H1 (cell line): ENCODE data around the gene TLE3. TPM values are rescaled to one million over a fixed set of nuclear protein-coding genes. Genes with fewer than 3 reads are reported as not detected.

Experiments
- CTCF ChIA-PET: fragments of 300-600 bp; sonication (Branson Sonifier 250); formaldehyde crosslinking; loops from one replicate; lab custom pipeline; 2021; ENCODE audit not compliant: partially characterized antibody; lab: Charles Lee
- POLR2A ChIA-PET: fragments of 300-600 bp; sonication (Branson Sonifier 250); formaldehyde crosslinking; loops from one replicate; lab custom pipeline; 2021; ENCODE audit warnings: inconsistent platforms; ENCODE audit not compliant: partially characterized antibody; lab: Charles Lee
- DNase-seq, 2 experiments: peaks; one replicate each; pipeline versions ENCODE4 v3.0.0 to v3.0.0-alpha.2; 2010 to 2022; ENCODE audit warnings: low spot score in 2 of 2, low read depth in 1 of 2, mixed read lengths in 1 of 2
- FAIRE-seq: peaks from 2 replicates; lab custom pipeline; 2011; peaks lifted over from hg19 to GRCh38; lab: Jason Lieb, UNC
- H2AFZ ChIP-seq: 2 replicates; pipeline ENCODE4 v1.8.1; 2012; ENCODE audit warnings: low read length, inconsistent platforms
- H2AK5ac ChIP-seq: 2 replicates; pipeline ENCODE4 v1.6.1; 2013; ENCODE audit warnings: low read depth, low read length
- H2BK120ac ChIP-seq: replicated peaks from 2 replicates; pipeline ENCODE3; 2013; ENCODE audit warnings: low read depth, low read length, inconsistent platforms
- H2BK12ac ChIP-seq: 2 replicates; pipeline ENCODE4 v1.6.1; 2013; ENCODE audit warnings: low read depth, low read length
- H2BK15ac ChIP-seq: 2 replicates; pipeline ENCODE4 v1.6.1; 2013; ENCODE audit warnings: low read length
- H2BK20ac ChIP-seq: 2 replicates; pipeline ENCODE4 v1.6.1; 2013; ENCODE audit warnings: low read length
- H2BK5ac ChIP-seq: 2 replicates; pipeline ENCODE4 v1.6.1; 2013; ENCODE audit warnings: low read depth, low read length
- H3K14ac ChIP-seq: 2 replicates; pipeline ENCODE4 v1.6.1; 2013; ENCODE audit warnings: inconsistent platforms; ENCODE audit not compliant: insufficient read length
- H3K18ac ChIP-seq: 2 replicates; pipeline ENCODE4 v1.6.1; 2013; ENCODE audit warnings: low read length; ENCODE audit errors: extremely low read depth
- H3K23ac ChIP-seq: 2 replicates; pipeline ENCODE4 v1.6.1; 2013; ENCODE audit warnings: inconsistent platforms; ENCODE audit not compliant: insufficient read length
- H3K23me2 ChIP-seq: 2 replicates; pipeline ENCODE4 v1.6.1; 2013; ENCODE audit warnings: low read depth, low read length
- H3K27ac ChIP-seq: 2 replicates; pipeline ENCODE4 v1.6.1; 2011; ENCODE audit warnings: low read depth, low read length, inconsistent platforms
- H3K27me3 ChIP-seq, 4 experiments: replicated peaks in 1 of 4; 1 replicate in 1 of 4; 2 replicates in 3 of 4; pipeline versions ENCODE4 v1.6.1 to v1.8.1; 2011 to 2013; ENCODE audit warnings: low read length in 3 of 4, mild to moderate bottlenecking in 3 of 4, inconsistent platforms in 2 of 4, mixed read lengths in 2 of 4, moderate library complexity in 1 of 4; ENCODE audit not compliant: control insufficient read depth in 3 of 4, insufficient read depth in 3 of 4; ENCODE audit errors: extremely low read depth in 1 of 4
- H3K36me3 ChIP-seq, 4 experiments: 2 replicates each; pipeline versions ENCODE4 v1.6.1 to v1.8.1; 2011 to 2013; ENCODE audit warnings: mild to moderate bottlenecking in 4 of 4, low read length in 3 of 4, moderate library complexity in 2 of 4, control low read depth in 1 of 4, inconsistent platforms in 1 of 4; ENCODE audit not compliant: insufficient read depth in 4 of 4, control insufficient read depth in 2 of 4
- H3K4ac ChIP-seq: replicated peaks from 2 replicates; pipeline ENCODE3; 2013; ENCODE audit warnings: low read length, low read depth, mixed read lengths, inconsistent platforms; ENCODE audit not compliant: insufficient read length
- H3K4me1 ChIP-seq, 4 experiments: replicated peaks in 1 of 4; 1 replicate in 1 of 4; 2 replicates in 3 of 4; pipeline versions ENCODE4 v1.6.1 to v1.8.1; 2011 to 2013; ENCODE audit warnings: low read length in 3 of 4, inconsistent platforms in 2 of 4, mixed read lengths in 1 of 4; ENCODE audit not compliant: insufficient read depth in 4 of 4, control insufficient read depth in 3 of 4
- H3K4me2 ChIP-seq, 2 experiments: 2 replicates each; pipeline versions ENCODE4 v1.6.1 to v1.8.1; 2011 to 2013; ENCODE audit warnings: low read depth in 2 of 2, low read length in 2 of 2, control low read depth in 1 of 2, inconsistent platforms in 1 of 2, mild to moderate bottlenecking in 1 of 2; ENCODE audit not compliant: insufficient read depth in 1 of 2
- H3K4me3 ChIP-seq, 4 experiments: fragments of 200-600, 300-600 bp in 1 of 4; sonication (generic), shearing (Covaris generic), sonication (Bioruptor Twin) in 1 of 4; 2 replicates each; pipeline versions ENCODE4 v1.5.1 to v1.8.1; 2011 to 2016; ENCODE audit warnings: low read length in 4 of 4, low read depth in 3 of 4, control low read depth in 2 of 4, inconsistent platforms in 2 of 4, mild to moderate bottlenecking in 2 of 4, mixed read lengths in 1 of 4, moderate library complexity in 1 of 4; ENCODE audit not compliant: insufficient read depth in 2 of 4; ENCODE audit errors: extremely low read depth in 1 of 4
- H3K56ac ChIP-seq: replicated peaks from 2 replicates; pipeline ENCODE3; 2013; ENCODE audit warnings: low read depth, mild to moderate bottlenecking, mixed read lengths, low read length, inconsistent platforms; ENCODE audit not compliant: insufficient read length
- H3K79me1 ChIP-seq: 2 replicates; pipeline ENCODE4 v1.6.1; 2013; ENCODE audit warnings: low read depth, low read length, control low read depth
- H3K79me2 ChIP-seq, 2 experiments: 2 replicates each; pipeline versions ENCODE4 v1.6.1 to v1.8.1; 2012 to 2013; ENCODE audit warnings: low read length in 2 of 2, mild to moderate bottlenecking in 2 of 2, inconsistent platforms in 1 of 2; ENCODE audit not compliant: insufficient read depth in 2 of 2, control insufficient read depth in 1 of 2
- H3K9ac ChIP-seq, 4 experiments: replicated peaks in 1 of 4; 1 replicate in 1 of 4; 2 replicates in 3 of 4; pipeline versions ENCODE4 v1.6.1 to v1.8.1; 2011 to 2013; ENCODE audit warnings: low read depth in 3 of 4, low read length in 3 of 4, control low read depth in 2 of 4, mild to moderate bottlenecking in 2 of 4, moderate library complexity in 2 of 4, inconsistent platforms in 1 of 4; ENCODE audit errors: extremely low read depth in 1 of 4
- H3K9me3 ChIP-seq, 2 experiments: 2 replicates each; pipeline versions ENCODE4 v1.6.1 to v1.8.1; 2012 to 2013; ENCODE audit warnings: mild to moderate bottlenecking in 2 of 2, moderate library complexity in 2 of 2, control low read depth in 1 of 2, inconsistent platforms in 1 of 2, low read depth in 1 of 2, low read length in 1 of 2, mixed read lengths in 1 of 2; ENCODE audit not compliant: insufficient read depth in 2 of 2
- H4K20me1 ChIP-seq, 2 experiments: replicated peaks in 1 of 2; 2 replicates each; pipeline versions ENCODE3 to v1.8.1; 2011 to 2013; ENCODE audit warnings: inconsistent platforms in 2 of 2, low read length in 2 of 2, mild to moderate bottlenecking in 1 of 2; ENCODE audit not compliant: insufficient read depth in 2 of 2, control insufficient read depth in 1 of 2
- H4K5ac ChIP-seq: 2 replicates; pipeline ENCODE4 v1.6.1; 2013; ENCODE audit warnings: low read length, low read depth, mixed read lengths, inconsistent platforms; ENCODE audit not compliant: insufficient read length
- H4K8ac ChIP-seq: 2 replicates; pipeline ENCODE4 v1.8.0; 2013; ENCODE audit warnings: mild to moderate bottlenecking, moderate library complexity, low read length, inconsistent platforms; ENCODE audit not compliant: insufficient read depth; ENCODE audit errors: extremely low read depth
- H4K91ac ChIP-seq: replicated peaks from 2 replicates; pipeline ENCODE3; 2013; ENCODE audit warnings: low read length, mixed read lengths, inconsistent platforms; ENCODE audit not compliant: insufficient read length
- BACH1 ChIP-seq: IDR thresholded peaks from 2 replicates; pipeline ENCODE4 v1.6.1; 2012; ENCODE audit warnings: low read length, improper control_type of control experiment
- CBX8 ChIP-seq: fragments of 300-800, 300-1000 bp; sonication (generic); IDR thresholded peaks from 2 replicates; pipeline ENCODE4 v1.7.1; 2016; ENCODE audit warnings: low read depth, low read length, borderline replicate concordance
- CHD1 ChIP-seq: IDR thresholded peaks from 2 replicates; pipeline ENCODE4 v1.6.1; 2012; ENCODE audit warnings: low read depth, low read length, improper control_type of control experiment
- HDAC2 ChIP-seq, 2 experiments: fragments of 300-600 bp in 1 of 2; sonication (generic) in 1 of 2; IDR thresholded peaks; 2 replicates each; pipeline ENCODE4 v1.6.1; 2011 to 2012; ENCODE audit warnings: low read depth in 2 of 2, low read length in 2 of 2, mild to moderate bottlenecking in 2 of 2, moderate library complexity in 2 of 2, borderline replicate concordance in 1 of 2, inconsistent platforms in 1 of 2
- JUND ChIP-seq: IDR thresholded peaks from 2 replicates; pipeline ENCODE4 v1.6.1; 2011; ENCODE audit warnings: mild to moderate bottlenecking, improper control_type of control experiment, low read length
- NRF1 ChIP-seq: IDR thresholded peaks from 2 replicates; pipeline ENCODE4 v1.6.1; 2011; ENCODE audit warnings: mild to moderate bottlenecking, low read depth, low read length, improper control_type of control experiment
- RBBP5 ChIP-seq: IDR thresholded peaks from 2 replicates; pipeline ENCODE4 v1.7.1; 2012; ENCODE audit warnings: low read depth, mild to moderate bottlenecking, inconsistent platforms, low read length, moderate library complexity, borderline replicate concordance
- SAP30 ChIP-seq: fragments of 300-600 bp; sonication (generic); IDR thresholded peaks from 2 replicates; pipeline ENCODE4 v1.7.1; 2012; ENCODE audit warnings: low read length, moderate library complexity, mild to moderate bottlenecking, inconsistent platforms; ENCODE audit not compliant: insufficient read depth, insufficient replicate concordance
- WGBS, 2 experiments: shearing (Covaris generic) in 1 of 2; methylation state at CpG; one replicate each; pipeline versions ENCODE4 v1.1.6 to v1.1.7; 2013 to 2015; ENCODE audit warnings: low lambda C conversion rate in 2 of 2, mixed read lengths in 2 of 2, inconsistent platforms in 1 of 2, low coverage in 1 of 2, missing lambda C conversion rate in 1 of 2; ENCODE audit not compliant: insufficient replicate concordance in 2 of 2, insufficient coverage in 1 of 2, insufficient read length in 1 of 2; ENCODE audit errors: extremely low coverage in 1 of 2, missing lambda C conversion rate in 1 of 2; 5-methylcytosine and 5-hydroxymethylcytosine counted together
- polyA plus RNA-seq, 7 experiments: library from polyadenylated mRNA; depleted of rRNA in 3 of 7; stranded (reverse) in 5 of 7; unstranded in 2 of 7; fragments of >200 nt in 5 of 7; fragments of 200-250 nt in 2 of 7; gene quantifications; 1 replicate in 5 of 7; 2 replicates in 1 of 7; 4 replicates in 1 of 7; pipeline versions ENCODE4 v1.2.1 to v1.2.3, GENCODE V29; 2011 to 2013; ENCODE audit warnings: missing spikeins in 2 of 7, mixed read lengths in 2 of 7
- total RNA-seq: library from RNA; stranded (reverse); fragmentation: NEBNext Ultra II Directional; extraction: Animal tissue kit (Norgen Biotek cat#: 25700); gene quantifications from 2 replicates; pipeline ENCODE4 v1.2.1, GENCODE V29; 2021
- TF ChIP-seq, protein P1 (sequence below): IDR thresholded peaks from 2 replicates; pipeline ENCODE4 v1.6.1; 2012; ENCODE audit warnings: low read length, inconsistent platforms

The TLE3 gene
- total and polyA plus RNA-seq, 2 of the 8 experiments (the other 6 are each of a cell fraction or from before 2014, with no cell fraction given) = 25.1 to 61.2 TPM

DNA sequence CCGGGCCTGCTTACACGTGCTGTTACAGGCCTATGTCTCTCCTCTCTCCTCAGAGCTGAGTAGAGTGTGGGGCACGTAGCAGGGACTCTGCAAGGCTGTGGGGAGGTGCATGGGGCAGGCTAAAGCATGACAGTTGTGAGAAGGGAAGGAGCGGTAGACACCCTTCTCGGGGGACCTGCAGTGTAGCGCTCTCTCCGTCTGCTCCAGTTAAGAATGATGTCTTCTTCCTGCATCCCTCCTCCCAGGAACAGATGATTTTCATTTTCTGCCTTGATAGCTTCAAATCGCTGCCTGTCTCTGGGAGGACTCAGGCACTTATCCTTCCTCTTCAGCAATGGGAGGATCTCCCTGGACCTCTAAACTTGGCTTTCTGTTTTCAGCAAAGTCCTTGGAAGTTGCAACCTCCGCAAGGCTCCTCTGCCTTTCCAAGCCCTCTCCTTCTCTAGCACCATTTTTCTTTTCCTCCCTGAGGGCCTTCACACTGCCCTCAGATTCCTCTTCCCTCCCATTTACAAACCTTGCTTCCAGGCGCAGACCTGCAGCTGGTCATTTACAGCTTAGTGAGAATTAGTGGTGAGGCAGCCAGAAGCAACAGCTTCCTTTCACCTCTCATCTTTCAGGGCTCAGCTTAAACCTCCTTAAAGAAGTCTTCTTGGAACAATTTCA lies 23.4 kb upstream of the TLE3 start:
- POLR2A ChIA-PET = interaction anchor here (1.3 to 1.4 kb wide), 2 partner anchors 14 to 22 kb away, joined by 3 read pairs; no protein-coding TSS in a partner anchor
- no peak for TF ChIP-seq BACH1
- TF ChIP-seq HDAC2 (IDR thresholded peaks at IDR 0.05; ENCODE audit: borderline replicate concordance in 1 of 2, low read depth in 2 of 2, low read length in 2 of 2) = no peak
- no peak for TF ChIP-seq SAP30
- TF ChIP-seq CBX8 = no peak
- TF ChIP-seq RBBP5 = no peak
- TF ChIP-seq CHD1 = no peak
- TF ChIP-seq, protein P1, sequence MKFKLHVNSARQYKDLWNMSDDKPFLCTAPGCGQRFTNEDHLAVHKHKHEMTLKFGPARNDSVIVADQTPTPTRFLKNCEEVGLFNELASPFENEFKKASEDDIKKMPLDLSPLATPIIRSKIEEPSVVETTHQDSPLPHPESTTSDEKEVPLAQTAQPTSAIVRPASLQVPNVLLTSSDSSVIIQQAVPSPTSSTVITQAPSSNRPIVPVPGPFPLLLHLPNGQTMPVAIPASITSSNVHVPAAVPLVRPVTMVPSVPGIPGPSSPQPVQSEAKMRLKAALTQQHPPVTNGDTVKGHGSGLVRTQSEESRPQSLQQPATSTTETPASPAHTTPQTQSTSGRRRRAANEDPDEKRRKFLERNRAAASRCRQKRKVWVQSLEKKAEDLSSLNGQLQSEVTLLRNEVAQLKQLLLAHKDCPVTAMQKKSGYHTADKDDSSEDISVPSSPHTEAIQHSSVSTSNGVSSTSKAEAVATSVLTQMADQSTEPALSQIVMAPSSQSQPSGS = no peak
- no peak for TF ChIP-seq NRF1
- TF ChIP-seq JUND = no peak

More for the DNA sequence above, 23.4 kb upstream of the TLE3 start:
- WGBS, 2 experiments = 87% methylated on average over 9 of the region's 10 CpGs; no CpG with 5 or more reads in 1 of the 2 experiments
- H3K9ac ChIP-seq = no peak overlapping the region
- no peak overlapping the region for H3K4me2 ChIP-seq
- no peak overlapping the region for H4K91ac ChIP-seq
- no peak overlapping the region for H3K23ac ChIP-seq
- H2AK5ac ChIP-seq = no peak overlapping the region
- no peak overlapping the region for H4K5ac ChIP-seq
- no peak overlapping the region for H3K18ac ChIP-seq
- no peaks in the 10 kb centered on the region for H3K27me3 ChIP-seq
- CTCF ChIA-PET = interaction anchor here (0.6 to 1.3 kb wide), 7 partner anchors 13 to 1815 kb away, joined by 3 to 4 read pairs (median 3); no protein-coding TSS in a partner anchor
- no peak overlapping the region for H4K8ac ChIP-seq
- no peak overlapping the region for H3K27ac ChIP-seq
- FAIRE-seq = no peak
- H3K4ac ChIP-seq = no peak overlapping the region
- no peak overlapping the region for H3K4me3 ChIP-seq
- no peak overlapping the region for H2BK5ac ChIP-seq
- no peak overlapping the region for H2BK120ac ChIP-seq
- H3K79me1 ChIP-seq = no peaks in the 10 kb centered on the region
- H3K56ac ChIP-seq = no peak overlapping the region
- no peaks in the 10 kb centered on the region for H3K79me2 ChIP-seq
- H2BK12ac ChIP-seq = no peak overlapping the region
- H2BK20ac ChIP-seq = no peak overlapping the region
- H3K4me1 ChIP-seq = no peaks in the 10 kb centered on the region
- no peaks in the 10 kb centered on the region for H3K23me2 ChIP-seq
- H2AFZ ChIP-seq = no peak overlapping the region
- H2BK15ac ChIP-seq = no peak overlapping the region
- no peak overlapping the region for H3K14ac ChIP-seq
- H3K9me3 ChIP-seq = no peaks in the 10 kb centered on the region
- no peaks in the 10 kb centered on the region for H4K20me1 ChIP-seq
- no peaks in the 10 kb centered on the region for H3K36me3 ChIP-seq
- DNase-seq = no peak
